Stimulated activated CD8-positive, alpha-beta memory T cell treated with anti-CD3 and anti-CD28 coated beads, Interleukin-4, amount 100 ng/mL, for 1 hour (primary cell): ENCODE measurements around the gene ITK.

Experiments used
- DNase-seq, 2 donors: peaks; one replicate each; pipeline ENCODE4 v3.0.0-alpha.2; 2020; ENCODE audit warnings: low read depth in 2 of 2, low spot score in 1 of 2

The ITK gene

DNA sequence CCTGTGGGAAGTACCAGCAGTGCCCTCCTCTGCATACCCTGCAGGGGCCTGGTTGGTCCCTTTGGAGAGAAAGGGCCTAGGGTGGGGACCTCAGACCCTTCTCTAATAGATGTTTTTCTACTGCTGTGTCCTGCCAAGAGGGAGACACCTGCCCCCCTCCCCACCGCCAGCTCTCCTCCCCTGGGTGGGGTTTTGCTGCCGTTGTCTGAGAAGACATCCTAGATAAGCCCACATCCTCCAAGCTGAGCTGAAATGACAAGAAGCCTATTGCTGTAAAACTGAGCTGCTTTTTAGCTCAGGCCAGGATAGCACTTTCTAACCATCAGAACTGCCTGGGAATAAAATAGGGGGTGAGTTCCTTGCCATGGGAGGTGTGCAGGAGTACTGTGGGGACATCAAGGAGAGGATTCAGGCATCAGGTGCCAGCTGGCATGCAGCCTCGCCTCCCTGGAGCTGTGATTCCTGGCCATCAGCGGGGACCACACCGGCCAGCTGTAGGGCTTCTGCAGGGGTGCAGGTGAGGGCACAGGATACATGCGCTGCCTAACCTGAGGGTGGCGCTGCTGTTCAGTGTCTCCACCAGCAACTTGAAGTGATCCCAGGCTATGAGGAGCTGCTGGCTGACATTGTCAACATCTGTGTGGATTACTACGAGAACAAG lies 123.2 kb downstream of the ITK start:
- DNase-seq: no peak
